ENCODE measurements around the gene P2RX4.
"Not testable (repeated sequence)": the region's sequence is repeated elsewhere in the genome, so short reads cannot be mapped to it uniquely, and the experiment has no call there.

Gene P2RX4

DNA sequence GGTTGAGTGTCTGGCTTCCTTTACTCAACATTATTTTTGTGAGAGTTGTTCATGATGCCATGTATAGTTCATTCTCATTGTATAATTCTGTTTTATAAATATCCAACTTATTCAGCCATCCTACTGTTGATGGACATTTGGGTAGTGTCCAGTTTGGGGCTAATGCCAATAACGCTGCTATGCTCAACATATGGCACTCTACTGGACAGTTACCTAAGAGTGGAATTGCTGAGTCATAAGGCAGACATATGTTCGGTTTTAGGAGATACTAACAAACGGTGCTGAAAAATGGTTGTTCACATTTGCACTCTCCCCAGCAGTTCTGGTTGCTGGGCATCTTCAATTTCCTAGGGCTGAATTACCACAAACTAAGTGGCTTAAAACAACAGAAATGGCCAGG is 28.7 kb upstream of the P2RX4 start:
- Mint-ChIP-seq H3K4me3 (no peak overlapping the region), H3K27me3 (no peaks in the 10 kb centered on the region), H3K36me3 (peaks cover 58% of the 10 kb centered on the region), H3K9me3 (peaks cover 13% of the 10 kb centered on the region), H3K27ac (no peak overlapping the region), H3K4me1 (no peaks in the 10 kb centered on the region)
- no peak for DNase-seq
- CTCF ChIA-PET: interaction anchor here (0.6 kb wide), 1 partner anchor 49 kb away, joined by 3 read pairs; no protein-coding TSS in a partner anchor

DNA sequence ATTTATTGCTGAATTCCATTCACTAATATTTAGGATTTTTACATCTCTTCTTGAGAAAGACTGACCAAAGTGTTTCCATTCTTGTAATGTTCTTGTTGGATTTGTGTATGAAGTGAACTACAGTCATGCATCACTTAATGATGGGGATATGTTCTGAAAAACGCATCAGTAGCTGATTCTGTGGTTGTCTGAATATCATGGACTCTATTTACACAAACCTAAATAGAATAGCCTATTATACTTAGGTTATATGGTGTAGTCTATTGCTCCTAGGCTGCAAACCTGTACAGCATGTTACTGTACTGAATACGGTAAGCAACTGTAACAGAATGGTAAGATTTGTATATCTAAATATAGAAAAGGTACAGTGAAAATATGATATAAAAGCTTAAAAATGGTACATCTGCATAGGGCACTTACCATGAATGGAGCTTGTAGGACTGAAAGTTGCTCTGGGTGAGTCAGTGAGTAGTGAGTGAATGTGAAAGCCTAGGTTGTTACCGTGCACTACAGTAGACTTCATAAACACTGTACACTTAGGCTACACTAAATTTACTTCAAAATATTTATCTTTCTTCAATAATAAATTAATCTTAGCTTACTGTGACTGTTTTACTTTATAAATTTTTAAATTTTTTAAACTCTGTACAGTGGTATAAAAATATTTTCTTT is 27.6 kb upstream of the P2RX4 start:
- no peak overlapping the region for H3K27ac Mint-ChIP-seq
- H3K27me3 Mint-ChIP-seq: no peaks in the 10 kb centered on the region
- no peak overlapping the region for H3K4me3 Mint-ChIP-seq
- CTCF ChIA-PET: interaction anchor here (1.0 to 1.6 kb wide), 2 partner anchors 23 to 34 kb away, joined by 3 to 4 read pairs; no protein-coding TSS in a partner anchor
- H3K36me3 Mint-ChIP-seq: peaks cover 51% of the 10 kb centered on the region
- no peaks in the 10 kb centered on the region for H3K4me1 Mint-ChIP-seq
- H3K9me3 Mint-ChIP-seq: peaks cover 13% of the 10 kb centered on the region
- DNase-seq: no peak

DNA sequence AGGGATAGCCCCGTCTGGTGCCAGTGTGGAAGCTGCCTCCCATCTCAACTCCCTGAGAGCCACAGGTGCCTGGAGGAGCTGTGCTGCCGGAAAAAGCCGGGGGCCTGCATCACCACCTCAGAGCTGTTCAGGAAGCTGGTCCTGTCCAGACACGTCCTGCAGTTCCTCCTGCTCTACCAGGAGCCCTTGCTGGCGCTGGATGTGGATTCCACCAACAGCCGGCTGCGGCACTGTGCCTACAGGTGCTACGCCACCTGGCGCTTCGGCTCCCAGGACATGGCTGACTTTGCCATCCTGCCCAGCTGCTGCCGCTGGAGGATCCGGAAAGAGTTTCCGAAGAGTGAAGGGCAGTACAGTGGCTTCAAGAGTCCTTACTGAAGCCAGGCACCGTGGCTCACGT is 25.5 kb upstream of the P2RX4 start:
- peaks cover 48% of the 10 kb centered on the region for H3K36me3 Mint-ChIP-seq
- DNase-seq: no peak
- H3K27ac Mint-ChIP-seq: no peak overlapping the region
- H3K27me3 Mint-ChIP-seq: no peaks in the 10 kb centered on the region
- peaks cover 13% of the 10 kb centered on the region for H3K9me3 Mint-ChIP-seq
- no peak overlapping the region for H3K4me3 Mint-ChIP-seq
- no peaks in the 10 kb centered on the region for H3K4me1 Mint-ChIP-seq
- CTCF ChIA-PET: no interaction called here

DNA sequence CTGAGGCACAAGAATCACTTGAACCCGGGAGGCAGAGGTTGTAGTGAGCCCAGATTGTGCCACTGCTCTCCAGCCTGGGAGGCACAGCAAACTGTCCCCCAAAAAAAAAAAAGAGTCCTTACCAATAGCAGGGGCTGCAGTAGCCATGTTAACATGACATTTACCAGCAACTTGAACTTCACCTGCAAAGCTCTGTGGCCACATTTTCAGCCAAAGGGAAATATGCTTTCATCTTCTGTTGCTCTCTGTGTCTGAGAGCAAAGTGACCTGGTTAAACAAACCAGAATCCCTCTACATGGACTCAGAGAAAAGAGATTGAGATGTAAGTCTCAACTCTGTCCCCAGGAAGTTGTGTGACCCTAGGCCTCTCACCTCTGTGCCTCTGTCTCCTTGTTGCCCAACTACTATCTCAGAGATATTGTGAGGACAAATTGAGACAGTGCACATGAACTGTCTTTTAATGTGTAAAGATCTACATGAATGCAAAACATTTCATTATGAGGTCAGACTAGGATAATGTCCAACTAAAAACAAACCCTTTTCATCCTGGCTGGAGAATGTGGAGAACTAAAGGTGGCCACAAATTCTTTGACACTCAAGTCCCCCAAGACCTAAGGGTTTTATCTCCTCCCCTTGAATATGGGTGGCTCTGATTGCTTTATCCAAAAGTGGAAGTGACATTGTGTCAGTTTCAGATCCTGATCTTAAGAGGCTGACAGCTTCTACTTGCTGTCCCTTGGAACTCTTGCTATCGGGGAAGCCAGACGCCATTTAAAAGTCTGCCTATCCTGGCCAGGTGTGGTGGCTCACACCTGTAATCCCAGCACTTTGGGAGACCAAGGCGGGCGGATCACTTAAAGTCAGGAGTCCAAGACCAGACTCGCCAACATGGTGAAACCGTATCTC is 24.7 kb upstream of the P2RX4 start:
- no peak for DNase-seq
- Mint-ChIP-seq H3K36me3 (peaks cover 42% of the 10 kb centered on the region), H3K27me3 (no peaks in the 10 kb centered on the region), H3K9me3 (peaks cover 13% of the 10 kb centered on the region), H3K4me3 (no peak overlapping the region), H3K4me1 (no peaks in the 10 kb centered on the region), H3K27ac (no peak overlapping the region)
- CTCF ChIA-PET: interaction anchor here (0.6 to 1.6 kb wide), 2 partner anchors 10 to 757 kb away, joined by 4 to 6 read pairs; no protein-coding TSS in a partner anchor

DNA sequence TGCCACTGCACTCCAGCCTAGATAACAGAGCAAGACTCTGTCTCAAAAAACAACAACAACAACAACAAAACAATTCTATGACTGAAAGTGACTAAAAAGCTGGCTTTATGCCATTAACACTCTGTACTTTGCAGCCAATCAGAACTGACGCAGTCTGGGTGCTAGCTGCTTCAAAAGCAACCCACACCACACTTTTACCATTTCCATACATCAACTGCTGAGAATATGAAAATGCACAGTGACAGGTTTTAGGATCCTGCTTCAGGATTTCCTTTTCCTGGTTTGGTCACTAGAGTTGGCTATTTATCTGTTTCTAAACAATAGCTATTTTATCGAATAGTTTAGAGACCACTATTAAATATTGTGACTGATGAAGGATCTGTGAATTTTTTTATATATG is 23.1 kb upstream of the P2RX4 start:
- DNase-seq: no peak
- Mint-ChIP-seq H3K4me3 (no peak overlapping the region), H3K27ac (no peak overlapping the region), H3K27me3 (no peaks in the 10 kb centered on the region), H3K36me3 (peaks cover 35% of the 10 kb centered on the region), H3K9me3 (peaks cover 7% of the 10 kb centered on the region), H3K4me1 (peaks cover 2% of the 10 kb centered on the region)
- CTCF ChIA-PET: interaction anchor here (1.6 kb wide), 1 partner anchor 9 kb away, joined by 6 read pairs; no protein-coding TSS in a partner anchor

DNA sequence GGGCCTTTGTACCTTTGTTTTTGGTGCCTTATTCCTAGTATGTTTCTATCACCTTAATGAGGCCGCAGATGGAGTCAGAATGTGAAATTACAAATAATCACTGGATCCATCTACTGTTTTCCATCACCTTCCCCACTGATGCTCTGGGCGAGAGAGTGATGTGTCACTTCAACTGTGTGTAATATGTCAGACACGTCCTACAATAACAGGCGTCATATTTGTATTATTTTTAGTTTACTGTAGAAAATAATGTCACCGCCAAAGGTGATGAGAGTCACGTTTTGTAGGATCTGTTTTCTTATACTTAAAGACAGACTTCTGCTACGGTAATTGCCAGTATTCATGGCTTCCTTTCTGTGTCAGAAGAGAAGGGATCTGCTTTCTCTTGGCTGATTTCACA is 22.4 kb upstream of the P2RX4 start:
- CTCF ChIA-PET: no interaction called here
- no peak for DNase-seq
- Mint-ChIP-seq H3K4me1 (peaks cover 4% of the 10 kb centered on the region), H3K36me3 (peaks cover 29% of the 10 kb centered on the region), H3K4me3 (no peak overlapping the region), H3K27ac (no peak overlapping the region), H3K27me3 (no peaks in the 10 kb centered on the region), H3K9me3 (no peaks in the 10 kb centered on the region)

DNA sequence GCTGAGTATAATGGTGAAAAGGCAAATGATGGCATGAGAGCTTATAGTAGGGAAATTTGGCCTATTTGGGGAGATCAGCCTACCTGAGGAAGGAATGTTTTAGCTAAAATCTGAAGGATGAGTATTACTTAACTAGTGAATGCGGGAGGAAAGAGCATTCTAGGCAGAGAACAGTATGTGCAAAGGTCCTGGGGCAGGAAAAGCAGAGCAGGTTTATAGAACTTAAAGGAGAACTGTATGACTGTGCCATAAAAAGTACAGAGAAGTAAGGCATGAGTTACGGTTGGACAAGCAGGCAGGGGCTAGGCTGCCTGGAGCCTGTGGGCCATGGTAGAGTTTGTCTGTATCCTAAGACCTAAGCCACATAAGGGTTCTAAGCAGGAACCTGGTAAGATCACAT is 21.7 kb upstream of the P2RX4 start:
- H3K27ac Mint-ChIP-seq: no peak overlapping the region
- no peaks in the 10 kb centered on the region for H3K27me3 Mint-ChIP-seq
- peaks cover 28% of the 10 kb centered on the region for H3K36me3 Mint-ChIP-seq
- DNase-seq: no peak
- no peak overlapping the region for H3K4me3 Mint-ChIP-seq
- peaks cover 7% of the 10 kb centered on the region for H3K4me1 Mint-ChIP-seq
- no peaks in the 10 kb centered on the region for H3K9me3 Mint-ChIP-seq
- CTCF ChIA-PET: no interaction called here

DNA sequence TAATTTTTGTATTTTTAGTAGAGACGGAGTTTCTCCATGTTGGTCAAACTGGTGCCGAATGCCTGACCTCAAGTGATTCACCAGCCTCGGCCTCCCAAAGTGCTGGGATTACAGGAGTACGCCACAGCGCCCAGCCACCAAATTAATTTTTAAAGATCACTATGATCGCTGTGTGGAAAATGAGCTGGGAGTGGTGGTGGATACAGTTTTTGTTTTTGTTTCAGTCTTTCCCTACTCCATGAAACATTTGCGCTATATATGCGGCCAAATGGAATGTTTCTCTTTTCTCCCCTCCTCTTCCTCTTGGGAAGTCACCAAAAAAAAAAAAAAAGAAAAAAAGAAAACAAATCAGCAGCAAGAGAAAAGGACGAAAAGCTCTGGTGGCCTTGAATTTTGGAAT is 20.8 kb upstream of the P2RX4 start:
- H3K27me3 Mint-ChIP-seq: no peaks in the 10 kb centered on the region
- CTCF ChIA-PET: no interaction called here
- H3K4me3 Mint-ChIP-seq: no peak overlapping the region
- H3K36me3 Mint-ChIP-seq: peaks cover 28% of the 10 kb centered on the region
- DNase-seq: no peak
- H3K9me3 Mint-ChIP-seq: no peaks in the 10 kb centered on the region
- H3K27ac Mint-ChIP-seq: no peak overlapping the region
- peaks cover 7% of the 10 kb centered on the region for H3K4me1 Mint-ChIP-seq

DNA sequence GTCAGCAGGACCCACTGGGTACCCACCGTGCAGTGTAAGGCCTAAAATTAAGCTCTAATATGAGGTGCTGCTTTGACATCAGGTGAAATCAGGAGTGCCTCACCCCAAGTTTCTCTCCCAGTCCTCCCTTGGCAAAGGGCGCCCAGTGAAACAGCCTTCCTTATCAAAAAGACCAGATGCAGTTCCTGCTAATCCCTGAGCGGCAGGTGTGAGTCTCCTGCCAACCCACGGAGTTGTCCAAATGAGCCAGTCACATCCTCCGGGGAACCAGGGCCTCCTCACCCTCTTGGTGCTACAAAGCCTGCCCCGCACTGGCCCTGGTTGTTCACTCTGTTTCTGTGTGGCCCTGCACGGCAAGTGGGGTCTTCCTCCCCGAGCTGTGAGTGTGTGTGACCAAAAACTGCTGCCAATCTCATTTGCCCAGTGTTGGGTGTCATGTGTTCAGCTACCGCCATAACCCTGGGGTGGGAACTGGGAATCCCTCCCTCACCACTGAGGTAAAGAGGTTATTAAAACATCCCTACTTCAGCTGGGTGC is 20.2 kb upstream of the P2RX4 start:
- DNase-seq: no peak
- Mint-ChIP-seq H3K27ac (no peak overlapping the region), H3K4me3 (no peak overlapping the region), H3K4me1 (peaks cover 7% of the 10 kb centered on the region), H3K9me3 (no peaks in the 10 kb centered on the region), H3K36me3 (peaks cover 25% of the 10 kb centered on the region), H3K27me3 (no peaks in the 10 kb centered on the region)
- CTCF ChIA-PET: no interaction called here

DNA sequence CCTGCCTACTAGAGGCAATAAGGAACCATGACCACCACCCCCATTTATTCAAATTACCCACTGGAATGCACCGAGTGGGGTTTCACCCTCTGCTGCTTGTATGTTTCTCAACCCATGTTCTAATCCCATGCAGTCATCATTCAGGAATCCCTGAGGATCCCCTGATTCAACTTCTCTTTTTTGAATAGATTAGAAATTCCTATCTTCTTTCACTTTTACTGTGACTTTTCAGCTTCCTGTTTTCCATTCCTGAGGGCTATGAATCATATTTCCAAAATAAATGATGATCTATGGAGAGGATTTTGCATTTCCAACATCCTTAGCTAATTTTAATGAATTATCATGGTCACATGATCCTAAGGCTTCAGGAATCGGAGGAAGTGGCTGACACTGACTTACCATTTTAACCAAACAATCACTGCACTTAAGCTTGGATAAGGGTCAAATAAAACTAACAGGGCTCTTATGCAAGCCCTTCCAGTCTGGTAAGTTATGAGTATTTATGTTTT is 19.4 kb upstream of the P2RX4 start:
- CTCF ChIA-PET: no interaction called here
- peaks cover 7% of the 10 kb centered on the region for H3K4me1 Mint-ChIP-seq
- DNase-seq: no peak
- no peak overlapping the region for H3K27ac Mint-ChIP-seq
- H3K4me3 Mint-ChIP-seq: no peak overlapping the region
- no peaks in the 10 kb centered on the region for H3K9me3 Mint-ChIP-seq
- H3K36me3 Mint-ChIP-seq: peaks cover 18% of the 10 kb centered on the region
- no peaks in the 10 kb centered on the region for H3K27me3 Mint-ChIP-seq

DNA sequence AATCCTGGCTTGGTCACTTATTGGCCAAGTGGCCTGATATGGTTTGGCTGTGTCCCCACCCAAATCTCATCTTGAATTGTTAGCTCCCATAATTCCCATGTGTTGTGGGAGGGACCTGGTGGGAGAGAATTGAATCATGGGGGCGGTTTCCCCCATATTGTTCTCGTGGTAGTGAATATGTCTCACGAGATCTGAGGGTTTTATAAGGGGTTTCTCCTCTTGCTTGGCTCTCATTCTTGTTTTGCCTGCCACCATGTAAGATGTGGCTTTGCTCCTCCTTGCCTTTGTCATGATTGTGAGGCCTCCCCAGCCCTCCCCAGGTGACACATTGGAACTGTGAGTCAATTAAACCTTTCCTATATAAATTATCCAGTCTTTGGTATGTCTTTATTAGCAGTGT is 18.8 kb upstream of the P2RX4 start:
- no peak for DNase-seq
- CTCF ChIA-PET: no interaction called here
- Mint-ChIP-seq H3K4me3 (no peak overlapping the region), H3K4me1 (peaks cover 7% of the 10 kb centered on the region), H3K9me3 (no peaks in the 10 kb centered on the region), H3K36me3 (peaks cover 14% of the 10 kb centered on the region), H3K27ac (no peak overlapping the region), H3K27me3 (no peaks in the 10 kb centered on the region)

DNA sequence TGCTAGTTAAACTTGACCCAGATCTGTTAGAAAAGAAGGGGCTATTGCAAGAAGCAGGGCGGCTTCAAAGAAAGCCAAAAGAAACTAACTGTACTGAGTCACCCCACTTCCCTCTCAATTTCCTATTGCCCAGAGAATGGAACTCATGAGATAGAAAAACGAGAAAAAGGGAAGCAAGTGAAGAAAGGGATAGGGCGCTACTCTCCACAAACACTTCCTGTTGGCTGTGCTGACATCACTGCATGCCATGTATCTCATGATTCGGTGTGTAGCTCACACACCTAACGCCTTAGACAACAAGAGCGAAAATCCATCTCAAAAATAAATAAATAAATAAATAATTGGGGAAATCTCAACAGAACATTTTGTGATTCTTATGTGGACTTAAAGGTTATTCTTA is 13.0 kb upstream of the P2RX4 start:
- Mint-ChIP-seq H3K27ac (no peak overlapping the region), H3K4me3 (no peak overlapping the region)

DNA sequence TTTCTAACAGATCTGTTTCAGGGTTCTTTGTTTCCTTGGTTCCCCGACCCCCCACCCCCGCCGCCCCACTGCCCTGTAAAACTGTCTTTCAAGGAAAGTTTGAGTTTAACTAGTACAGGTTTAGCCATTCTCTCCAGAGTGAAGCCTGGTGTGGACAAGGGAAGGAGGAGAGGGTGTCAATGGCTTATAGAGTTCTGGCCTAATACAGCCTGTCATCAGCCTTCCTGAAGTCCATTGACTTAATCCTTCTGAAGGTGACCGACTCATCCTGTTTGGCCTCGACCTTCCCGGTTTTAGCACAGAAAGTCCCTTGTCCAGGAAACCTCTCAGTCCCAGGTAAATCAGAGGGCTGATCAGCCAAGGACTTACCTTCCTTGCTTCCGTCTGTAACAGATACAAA is 11.0 kb upstream of the P2RX4 start:
- H3K4me3 Mint-ChIP-seq: no peak overlapping the region
- peaks cover 14% of the 10 kb centered on the region for H3K4me1 Mint-ChIP-seq
- CTCF ChIA-PET: interaction anchor here (1.3 kb wide), 1 partner anchor 76 kb away, joined by 4 read pairs; no protein-coding TSS in a partner anchor
- no peak overlapping the region for H3K27ac Mint-ChIP-seq
- peaks cover 29% of the 10 kb centered on the region for H3K27me3 Mint-ChIP-seq
- DNase-seq: no peak
- no peaks in the 10 kb centered on the region for H3K36me3 Mint-ChIP-seq
- no peaks in the 10 kb centered on the region for H3K9me3 Mint-ChIP-seq

More for the DNA sequence above, 13.0 kb upstream of the P2RX4 start:
- peak; percentile 31 for DNase-seq
- Mint-ChIP-seq H3K4me1 (peaks cover 19% of the 10 kb centered on the region), H3K36me3 (no peaks in the 10 kb centered on the region), H3K9me3 (no peaks in the 10 kb centered on the region), H3K27me3 (peaks cover 22% of the 10 kb centered on the region)
- CTCF ChIA-PET: no interaction called here

DNA sequence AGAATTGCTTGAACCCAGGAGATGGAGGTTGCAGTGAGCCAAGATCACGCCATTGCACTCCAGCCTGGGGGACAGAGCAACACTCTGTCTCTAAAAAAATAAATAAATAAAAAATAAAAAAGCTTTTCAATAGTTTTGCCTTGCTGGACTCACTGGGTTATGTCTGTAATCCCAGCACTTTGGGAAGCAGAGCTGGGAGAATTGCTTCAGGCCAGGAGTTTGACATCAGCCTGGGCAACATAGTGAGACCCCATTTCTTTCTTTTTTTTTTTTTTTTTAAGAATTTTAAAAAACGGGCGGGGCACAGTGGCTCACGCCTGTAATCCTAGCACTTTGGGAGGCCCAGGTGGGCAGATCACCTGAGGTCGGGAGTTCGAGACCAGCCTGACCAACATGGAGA is 8.8 kb upstream of the P2RX4 start:
- Mint-ChIP-seq H3K4me1 (peaks cover 23% of the 10 kb centered on the region), H3K27me3 (peaks cover 30% of the 10 kb centered on the region)
- H3K4me3 Mint-ChIP-seq, H3K9me3 Mint-ChIP-seq, H3K36me3 Mint-ChIP-seq, H3K27ac Mint-ChIP-seq, DNase-seq: not testable (repeated sequence)
- CTCF ChIA-PET: interaction anchor here (0.7 kb wide), 1 partner anchor 595 kb away, joined by 3 read pairs; no protein-coding TSS in a partner anchor
